HEK293 (cell line): ENCODE data around the gene DDAH1.

Experiments
- CTCF ChIA-PET: fragments of 350-600 bp; formaldehyde crosslinking; extraction: SDS; loops from one replicate; lab custom pipeline; 2021; ENCODE audit warnings: antibody characterized with exemption; lab: Yijun Ruan, JAX
- POLR2A ChIA-PET: fragments of 300-600 bp; formaldehyde crosslinking; extraction: SDS; loops from one replicate; lab custom pipeline; 2020; ENCODE audit warnings: antibody characterized with exemption, inconsistent platforms; lab: Yijun Ruan, JAX
- H3K27ac ChIP-seq: fragments of 200-500 bp; sonication (Bioruptor generic); 2 replicates; pipeline ENCODE4 v1.5.1; 2014; ENCODE audit warnings: low read depth, low read length, control low read depth, inconsistent platforms; ENCODE audit errors: extremely low read depth
- H3K36me3 ChIP-seq, 2 experiments: fragments of 200-500 bp in 1 of 2; sonication (Bioruptor generic) in 1 of 2; 1 replicate in 1 of 2; 2 replicates in 1 of 2; pipeline ENCODE4 v1.5.1; 2014 to 2017; ENCODE audit warnings: inconsistent platforms in 2 of 2, low read length in 2 of 2; ENCODE audit not compliant: control insufficient read depth in 2 of 2, insufficient read depth in 1 of 2
- H3K4me1 ChIP-seq: fragments of 200-500 bp; sonication (Bioruptor generic); 2 replicates; pipeline ENCODE4 v1.5.1; 2014; ENCODE audit warnings: mild to moderate bottlenecking, low read length, inconsistent platforms; ENCODE audit not compliant: control insufficient read depth, insufficient read depth
- H3K4me3 ChIP-seq: 2 replicates; pipeline ENCODE4 v1.5.1; 2011; ENCODE audit warnings: low read depth, mild to moderate bottlenecking, control low read depth, low read length, moderate library complexity
- H3K9me3 ChIP-seq: fragments of 200-500 bp; sonication (Bioruptor generic); 2 replicates; pipeline ENCODE4 v1.5.1; 2014; ENCODE audit warnings: low read depth, low read length, inconsistent platforms; ENCODE audit not compliant: control insufficient read depth, insufficient read depth
- GLI2 ChIP-seq: fragments of 450-650 bp; formaldehyde crosslinking; IDR thresholded peaks from 2 replicates; pipeline ENCODE4; 2017; ENCODE audit warnings: missing biosample characterization, missing genetic modification characterization, low read depth, borderline replicate concordance
- OVOL3 ChIP-seq: fragments of 450-650 bp; formaldehyde crosslinking; IDR thresholded peaks from 2 replicates; pipeline ENCODE4 v1.5.1; 2016; ENCODE audit warnings: missing biosample characterization, missing genetic modification characterization
- PRDM4 ChIP-seq: fragments of 450-650 bp; formaldehyde crosslinking; IDR thresholded peaks from 2 replicates; pipeline ENCODE4 v1.5.1; 2017; ENCODE audit warnings: missing biosample characterization, missing genetic modification characterization
- RBAK ChIP-seq: fragments of 450-650 bp; formaldehyde crosslinking; IDR thresholded peaks from 2 replicates; pipeline ENCODE4 v1.5.1; 2016; ENCODE audit warnings: missing biosample characterization, missing genetic modification characterization
- SP2 ChIP-seq: fragments of 450-650 bp; formaldehyde crosslinking; IDR thresholded peaks from 2 replicates; pipeline ENCODE4 v1.5.1; 2016; ENCODE audit warnings: missing biosample characterization, missing genetic modification characterization
- SP3 ChIP-seq: fragments of 450-650 bp; formaldehyde crosslinking; IDR thresholded peaks from 2 replicates; pipeline ENCODE4 v1.5.1; 2016; ENCODE audit warnings: missing biosample characterization, missing genetic modification characterization
- ZBTB17 ChIP-seq: fragments of 450-650 bp; formaldehyde crosslinking; IDR thresholded peaks from 2 replicates; pipeline ENCODE4 v1.5.1; 2016; ENCODE audit warnings: missing biosample characterization, missing genetic modification characterization
- ZBTB7A ChIP-seq: fragments of 450-650 bp; formaldehyde crosslinking; IDR thresholded peaks from 2 replicates; pipeline ENCODE4 v1.5.1; 2016; ENCODE audit warnings: low read depth, missing biosample characterization, missing genetic modification characterization
- ZNF18 ChIP-seq: fragments of 450-650 bp; formaldehyde crosslinking; IDR thresholded peaks from 2 replicates; pipeline ENCODE4 v1.5.1; 2016; ENCODE audit warnings: missing biosample characterization, missing genetic modification characterization
- ZNF184 ChIP-seq: fragments of 450-650 bp; IDR thresholded peaks from 2 replicates; pipeline ENCODE4 v1.5.1; 2018; ENCODE audit warnings: missing biosample characterization, mild to moderate bottlenecking, missing genetic modification characterization
- ZNF26 ChIP-seq: fragments of 450-650 bp; formaldehyde crosslinking; IDR thresholded peaks from 2 replicates; pipeline ENCODE4 v1.5.1; 2016; ENCODE audit warnings: missing biosample characterization, missing genetic modification characterization
- ZNF266 ChIP-seq: fragments of 450-650 bp; formaldehyde crosslinking; IDR thresholded peaks from 2 replicates; pipeline ENCODE4 v1.5.1; 2016; ENCODE audit warnings: missing biosample characterization, missing genetic modification characterization, low read depth
- ZNF354C ChIP-seq: fragments of 450-650 bp; formaldehyde crosslinking; IDR thresholded peaks from 2 replicates; pipeline ENCODE4 v1.5.1; 2016; ENCODE audit warnings: missing biosample characterization, missing genetic modification characterization, low read depth, borderline replicate concordance
- ZNF433 ChIP-seq: fragments of 450-650 bp; formaldehyde crosslinking; IDR thresholded peaks from 2 replicates; pipeline ENCODE4 v1.5.1; 2016; ENCODE audit warnings: missing biosample characterization, missing genetic modification characterization, low read depth
- ZNF544 ChIP-seq: fragments of 450-650 bp; formaldehyde crosslinking; IDR thresholded peaks from 2 replicates; pipeline ENCODE4 v1.5.0; 2017; ENCODE audit warnings: missing biosample characterization, missing genetic modification characterization
- ZNF560 ChIP-seq: fragments of 450-650 bp; formaldehyde crosslinking; IDR thresholded peaks from 2 replicates; pipeline ENCODE4 v1.5.1; 2017; ENCODE audit warnings: missing biosample characterization, missing genetic modification characterization, borderline replicate concordance
- ZNF639 ChIP-seq: fragments of 450-650 bp; formaldehyde crosslinking; IDR thresholded peaks from 2 replicates; pipeline ENCODE4 v1.5.1; 2016; ENCODE audit warnings: missing biosample characterization, missing genetic modification characterization
- ZSCAN18 ChIP-seq: fragments of 450-650 bp; formaldehyde crosslinking; IDR thresholded peaks from 2 replicates; pipeline ENCODE4 v1.5.1; 2016; ENCODE audit warnings: missing biosample characterization, missing genetic modification characterization
- ZSCAN30 ChIP-seq: fragments of 450-650 bp; IDR thresholded peaks from 2 replicates; pipeline ENCODE4 v1.5.1; 2018; ENCODE audit warnings: missing biosample characterization, mild to moderate bottlenecking, missing genetic modification characterization, moderate library complexity
- ZSCAN5A ChIP-seq: fragments of 450-650 bp; formaldehyde crosslinking; IDR thresholded peaks from 2 replicates; pipeline ENCODE4 v1.5.1; 2016; ENCODE audit warnings: missing biosample characterization, missing genetic modification characterization

Gene DDAH1

GRCh38 chr1:85411567-85412305 is 53.2 kb downstream of the DDAH1 start (continued):
- TF ChIP-seq ZNF26 (tag by site-specific recombination): no peak
- TF ChIP-seq ZSCAN5A: no peak
- TF ChIP-seq ZNF266 (tag by site-specific recombination): no peak
- no peak for TF ChIP-seq ZSCAN30 (tag by site-specific recombination)
- no peak for TF ChIP-seq ZNF433 (tag by site-specific recombination)
- TF ChIP-seq ZNF560 (tag by site-specific recombination): no peak
- no peak for TF ChIP-seq ZNF544 (tag by site-specific recombination)
- no peak for TF ChIP-seq ZBTB17 (tag by site-specific recombination)
- TF ChIP-seq ZNF18 (tag by site-specific recombination): no peak
- TF ChIP-seq, all 188 proteins: peak for 0

- no peak overlapping the region for H3K4me3 ChIP-seq
- no peak overlapping the region for H3K27ac ChIP-seq
- CTCF ChIA-PET: no interaction called here
- H3K36me3 ChIP-seq: no peaks in the 10 kb centered on the region
- H3K9me3 ChIP-seq: no peaks in the 10 kb centered on the region
- no peaks in the 10 kb centered on the region for H3K4me1 ChIP-seq
- TF ChIP-seq ZNF354C (tag by site-specific recombination) (no peak), ZBTB7A (tag by site-specific recombination) (no peak), SP3 (tag by site-specific recombination) (no peak), OVOL3 (tag by site-specific recombination) (no peak), RBAK (tag by site-specific recombination) (no peak), ZSCAN18 (tag by site-specific recombination) (no peak)
- TF ChIP-seq, all 188 proteins: peak for 0
- POLR2A ChIA-PET: no interaction called here
Observed at GRCh38 chr1:85409516-85409915, 55.4 kb downstream of the DDAH1 start.

- no peaks in the 10 kb centered on the region for H3K4me1 ChIP-seq
- ChIA-PET CTCF (interaction anchor here (0.6 to 3.1 kb wide), 3 partner anchors 10 to 328 kb away, joined by 3 to 10 read pairs (median 6); no protein-coding TSS in a partner anchor), POLR2A (no interaction called here)
- no peak overlapping the region for H3K27ac ChIP-seq
- H3K36me3 ChIP-seq: no peaks in the 10 kb centered on the region
- no peak overlapping the region for H3K4me3 ChIP-seq
- no peaks in the 10 kb centered on the region for H3K9me3 ChIP-seq
- TF ChIP-seq ZNF639 (tag by site-specific recombination) (no peak), OVOL3 (tag by site-specific recombination) (no peak), ZNF184 (tag by site-specific recombination) (no peak), SP2 (tag by site-specific recombination) (no peak), GLI2 (tag by site-specific recombination) (no peak), ZSCAN18 (tag by site-specific recombination) (no peak), PRDM4 (tag by site-specific recombination) (no peak)
Observed at GRCh38 chr1:85407746-85408377, 57.1 kb downstream of the DDAH1 start.
